Testis (tissue), 3 donors: Measurements from ENCODE around the gene GMDS. TPM values are rescaled to one million over a fixed set of nuclear protein-coding genes. Genes with fewer than 3 reads are reported as not detected.
A peak's percentile ranks its signal among the peaks of the same experiment; 100 is the strongest.

Source experiments
- DNase-seq: peaks from one replicate; pipeline ENCODE4 v3.0.0-alpha.2; 2019
- H3K27ac ChIP-seq, 2 donors: fragments of 200-600 bp; sonication (generic); one replicate each; pipeline ENCODE4 v1.5.1; 2019
- H3K27me3 ChIP-seq: fragments of 200-600 bp; sonication (generic); one replicate; pipeline ENCODE4 v1.5.1; 2019
- H3K36me3 ChIP-seq: fragments of 200-600 bp; sonication (generic); one replicate; pipeline ENCODE4 v1.5.1; 2017; ENCODE audit warnings: low read depth; ENCODE audit errors: missing control alignments
- H3K4me1 ChIP-seq: fragments of 200-600 bp; sonication (generic); one replicate; pipeline ENCODE4 v1.5.1; 2019
- H3K4me3 ChIP-seq, 2 donors: fragments of 200-600 bp; sonication (generic); one replicate each; pipeline ENCODE4 v1.5.1; 2017 to 2019
- H3K9me3 ChIP-seq: fragments of 200-600 bp; sonication (generic); one replicate; pipeline ENCODE4 v1.5.1; 2017
- POLR2A ChIP-seq: fragments of 450-650 bp; IDR thresholded peaks from one replicate; pipeline ENCODE4 v1.6.1; 2017; ENCODE audit warnings: antibody characterized with exemption, mild to moderate bottlenecking, moderate library complexity
- WGBS, 2 donors: methylation state at CpG; one replicate each; pipeline ENCODE4 v1.1.5; 2018; 5-methylcytosine and 5-hydroxymethylcytosine counted together
- intact Hi-C: fragments of 100-400 bp; cut with DNase I; formaldehyde crosslinking; loops from one replicate; pipeline ENCODE4 v1.15.1; 2023; ENCODE audit warnings: low total_unique reads
- polyA plus RNA-seq: library from polyadenylated mRNA; stranded (reverse); fragments of 350-450 nt; fragmentation: Illumina TruSeq; extraction: RNeasy Lipid Tissue Mini Kit (QIAGEN cat#74804); gene quantifications from one replicate; pipeline ENCODE4 v1.2.3, GENCODE V29; 2014; ENCODE audit warnings: low read depth, low replicate concordance; ENCODE audit not compliant: insufficient read depth
- total RNA-seq, 2 donors: library from RNA; depleted of rRNA; stranded (reverse); fragments of >200 nt; gene quantifications; one replicate each; pipeline ENCODE4 v1.2.3, GENCODE V29; 2016
- TF ChIP-seq, protein P1 (sequence below), 3 experiments: fragments of 450-650 bp in 2 of 3; fragments of 200-600 bp in 1 of 3; sonication (generic) in 1 of 3; IDR thresholded peaks; one replicate each; pipeline ENCODE4 v1.5.1; 2016 to 2019; ENCODE audit warnings: antibody characterized with exemption in 3 of 3, mild to moderate bottlenecking in 2 of 3, moderate library complexity in 1 of 3

The GMDS gene
- total and polyA plus RNA-seq, 3 donors from 2014 or later = 19.6 to 31.1 (median 22.2) TPM

DNA sequence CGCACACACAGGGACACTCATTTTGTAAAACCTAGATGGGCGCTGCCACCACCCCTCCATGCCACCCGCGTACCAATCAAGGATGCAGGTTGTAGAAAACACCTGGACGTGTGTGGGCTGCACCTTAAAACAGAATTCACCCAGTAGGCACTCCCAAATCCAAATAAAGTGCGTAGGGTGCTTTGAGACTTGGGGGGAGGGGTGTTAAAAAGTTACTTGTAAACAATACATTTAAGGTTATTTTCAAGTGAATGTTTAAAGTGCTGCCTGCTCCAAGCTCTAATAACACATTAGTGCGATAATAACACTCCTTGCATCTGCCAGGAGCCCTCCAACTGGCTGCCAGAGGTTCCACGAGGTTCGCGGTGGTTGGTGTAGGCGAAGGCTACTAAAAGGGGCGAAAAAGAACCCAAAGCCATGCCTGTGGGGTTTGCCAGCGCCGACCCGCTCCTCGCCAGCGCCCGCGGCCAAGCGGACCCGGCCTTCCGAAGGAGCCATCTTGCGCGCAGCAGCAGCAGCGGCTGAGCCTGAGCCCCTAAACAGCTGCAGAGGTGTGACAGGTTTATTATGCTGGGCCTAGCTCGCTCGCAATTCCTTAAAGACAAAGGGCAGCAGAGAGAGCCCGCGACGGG lies 624.2 kb downstream of the GMDS start:
- peak overlapping the region in 1 of 2 donors; percentile 52 for H3K4me3 ChIP-seq
- intact Hi-C loops = no loop called here
- WGBS, 2 donors = 71 to 77% methylated on average over 30 of the region's 30 CpGs
- H3K9me3 ChIP-seq = no peaks in the 10 kb centered on the region
- DNase-seq = no peak
- no peak overlapping the region for H3K27ac ChIP-seq
- TF ChIP-seq, protein P1, sequence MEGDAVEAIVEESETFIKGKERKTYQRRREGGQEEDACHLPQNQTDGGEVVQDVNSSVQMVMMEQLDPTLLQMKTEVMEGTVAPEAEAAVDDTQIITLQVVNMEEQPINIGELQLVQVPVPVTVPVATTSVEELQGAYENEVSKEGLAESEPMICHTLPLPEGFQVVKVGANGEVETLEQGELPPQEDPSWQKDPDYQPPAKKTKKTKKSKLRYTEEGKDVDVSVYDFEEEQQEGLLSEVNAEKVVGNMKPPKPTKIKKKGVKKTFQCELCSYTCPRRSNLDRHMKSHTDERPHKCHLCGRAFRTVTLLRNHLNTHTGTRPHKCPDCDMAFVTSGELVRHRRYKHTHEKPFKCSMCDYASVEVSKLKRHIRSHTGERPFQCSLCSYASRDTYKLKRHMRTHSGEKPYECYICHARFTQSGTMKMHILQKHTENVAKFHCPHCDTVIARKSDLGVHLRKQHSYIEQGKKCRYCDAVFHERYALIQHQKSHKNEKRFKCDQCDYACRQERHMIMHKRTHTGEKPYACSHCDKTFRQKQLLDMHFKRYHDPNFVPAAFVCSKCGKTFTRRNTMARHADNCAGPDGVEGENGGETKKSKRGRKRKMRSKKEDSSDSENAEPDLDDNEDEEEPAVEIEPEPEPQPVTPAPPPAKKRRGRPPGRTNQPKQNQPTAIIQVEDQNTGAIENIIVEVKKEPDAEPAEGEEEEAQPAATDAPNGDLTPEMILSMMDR (IDR thresholded peaks at IDR 0.05) = no peak
- TF ChIP-seq POLR2A = no peak
- H3K27me3 ChIP-seq = no peaks in the 10 kb centered on the region
- no peaks in the 10 kb centered on the region for H3K36me3 ChIP-seq
- peaks cover 3% of the 10 kb centered on the region for H3K4me1 ChIP-seq

- Histone ChIP-seq H3K27me3 (no peaks in the 10 kb centered on the region), H3K27ac (no peak overlapping the region), H3K4me3 (peak overlapping the region; percentile 43 to 52), H3K4me1 (peaks cover 3% of the 10 kb centered on the region), H3K9me3 (no peaks in the 10 kb centered on the region), H3K36me3 (no peaks in the 10 kb centered on the region)
- intact Hi-C loops = no loop called here
- 55 to 67% methylated on average over 19 to 50 of the region's 50 CpGs for WGBS, 2 donors
- TF ChIP-seq, protein P1 (IDR thresholded peaks at IDR 0.05) = no peak
- no peak for TF ChIP-seq POLR2A
- DNase-seq = no peak
These were observed 624.8 kb downstream of the GMDS start for GRCh38 chr6:1620504-1621069.

GRCh38 chr6:1619673-1620503 lies 625.5 kb downstream of the GMDS start:
- WGBS, 2 donors = 44 to 58% methylated on average over 23 to 64 of the region's 83 CpGs
- DNase-seq = peak; percentile 60
- intact Hi-C loops = no loop called here

GRCh38 chr6:1619098-1619672 lies 626.2 kb downstream of the GMDS start:
- no peak for DNase-seq
- peak overlapping the region; percentile 43 to 52 for H3K4me3 ChIP-seq
- intact Hi-C loops = no loop called here
- TF ChIP-seq, protein P1 (IDR thresholded peaks at IDR 0.05) = no peak
- TF ChIP-seq POLR2A = no peak
- no peaks in the 10 kb centered on the region for H3K9me3 ChIP-seq
- H3K27ac ChIP-seq = peak overlapping the region in 1 of 2 donors; percentile 71
- no peaks in the 10 kb centered on the region for H3K36me3 ChIP-seq
- H3K27me3 ChIP-seq = no peaks in the 10 kb centered on the region
- WGBS, 2 donors = 39 to 60% methylated on average over 12 to 40 of the region's 40 CpGs
- no peaks in the 10 kb centered on the region for H3K4me1 ChIP-seq

More at GRCh38 chr6:1619673-1620503, 625.5 kb downstream of the GMDS start:
- H3K9me3 ChIP-seq = no peaks in the 10 kb centered on the region
- H3K36me3 ChIP-seq = no peaks in the 10 kb centered on the region
- peak overlapping the region; percentile 43 to 52 for H3K4me3 ChIP-seq
- peak overlapping the region in 1 of 2 donors; percentile 71 for H3K27ac ChIP-seq
- H3K27me3 ChIP-seq = no peaks in the 10 kb centered on the region
- TF ChIP-seq POLR2A = no peak
- TF ChIP-seq, protein P1 (IDR thresholded peaks at IDR 0.05) = no peak
- no peaks in the 10 kb centered on the region for H3K4me1 ChIP-seq
